Esophagus muscularis mucosa (tissue), 4 donors: ENCODE measurements around the gene EDEM1. TPM values are rescaled to one million over a fixed set of nuclear protein-coding genes. Genes with fewer than 3 reads are reported as not detected.
A peak's percentile ranks its signal among the peaks of the same experiment; 100 is the strongest.

ENCODE experiments used
- DNase-seq: peaks from one replicate; pipeline ENCODE4 v3.0.0-alpha.2; 2017; ENCODE audit errors: extremely low spot score
- H3K27ac ChIP-seq, 4 donors: fragments of 200-600 bp; sonication (generic); replicated peaks in 1 of 4; 1 replicate in 3 of 4; 2 replicates in 1 of 4; pipeline ENCODE4 v1.5.1; 2016 to 2019; ENCODE audit warnings: mild to moderate bottlenecking in 1 of 4
- H3K27me3 ChIP-seq, 4 donors: fragments of 200-600 bp; sonication (generic); one replicate each; pipeline versions ENCODE4 v1.5.1 to v1.6.0; 2016 to 2019
- H3K36me3 ChIP-seq, 4 donors: fragments of 200-600 bp; sonication (generic); one replicate each; pipeline ENCODE4 v1.5.1; 2016 to 2019
- H3K4me1 ChIP-seq, 4 donors: fragments of 200-600 bp; sonication (generic); one replicate each; pipeline ENCODE4 v1.5.1; 2016 to 2019
- H3K4me3 ChIP-seq, 4 donors: fragments of 200-600 bp; sonication (generic); 1 replicate in 2 of 4; 2 replicates in 2 of 4; pipeline ENCODE4 v1.5.1; 2016 to 2019; ENCODE audit warnings: mild to moderate bottlenecking in 4 of 4, moderate library complexity in 1 of 4
- H3K9me3 ChIP-seq, 4 donors: fragments of 200-600 bp; sonication (generic); 1 replicate in 3 of 4; 2 replicates in 1 of 4; pipeline ENCODE4 v1.5.1; 2016 to 2019
- EP300 ChIP-seq: sonication (generic); formaldehyde crosslinking; IDR thresholded peaks from one replicate; pipeline ENCODE4 v1.6.1; 2017; ENCODE audit warnings: antibody characterized with exemption
- POLR2A ChIP-seq: fragments of 450-650 bp; IDR thresholded peaks from one replicate; pipeline ENCODE4 v1.6.1; 2017; ENCODE audit warnings: antibody characterized with exemption, moderate library complexity, mild to moderate bottlenecking, low read depth
- POLR2AphosphoS5 ChIP-seq, 2 donors: sonication (generic); formaldehyde crosslinking; IDR thresholded peaks; one replicate each; pipeline ENCODE4 v1.6.1; 2017; ENCODE audit warnings: antibody characterized with exemption in 2 of 2
- WGBS: methylation state at CpG from one replicate; pipeline ENCODE4 v1.1.5; 2018; 5-methylcytosine and 5-hydroxymethylcytosine counted together
- intact Hi-C: fragments of 100-400 bp; cut with DNase I; formaldehyde crosslinking; loops from one replicate; pipeline ENCODE4 v1.15.1; 2023
- total RNA-seq, 4 donors: library from RNA; depleted of rRNA; stranded (reverse); fragments of >200 nt; gene quantifications; one replicate each; pipeline versions ENCODE4 v1.1.0 to v1.2.1, GENCODE V29; 2016
- TF ChIP-seq, protein P1 (sequence below), 3 experiments: fragments of 200-600 bp in 2 of 3; fragments of 450-650 bp in 1 of 3; sonication (generic) in 2 of 3; IDR thresholded peaks; one replicate each; pipeline ENCODE4 v1.5.1; 2017 to 2019; ENCODE audit warnings: antibody characterized with exemption in 3 of 3, mild to moderate bottlenecking in 2 of 3, moderate library complexity in 1 of 3

EDEM1 gene
- total RNA-seq, result 10 to 100 TPM; 16.6 to 23.3 (median 19.3) TPM

GRCh38 chr3:5187156-5187919 lies at the start of gene EDEM1:
Gene EDEM1, plus strand, starts transcription at chr3:5187707. Its CDS starts 99 bp downstream, at chr3:5187806.
- no peak for TF ChIP-seq EP300
- TF ChIP-seq, protein P1, sequence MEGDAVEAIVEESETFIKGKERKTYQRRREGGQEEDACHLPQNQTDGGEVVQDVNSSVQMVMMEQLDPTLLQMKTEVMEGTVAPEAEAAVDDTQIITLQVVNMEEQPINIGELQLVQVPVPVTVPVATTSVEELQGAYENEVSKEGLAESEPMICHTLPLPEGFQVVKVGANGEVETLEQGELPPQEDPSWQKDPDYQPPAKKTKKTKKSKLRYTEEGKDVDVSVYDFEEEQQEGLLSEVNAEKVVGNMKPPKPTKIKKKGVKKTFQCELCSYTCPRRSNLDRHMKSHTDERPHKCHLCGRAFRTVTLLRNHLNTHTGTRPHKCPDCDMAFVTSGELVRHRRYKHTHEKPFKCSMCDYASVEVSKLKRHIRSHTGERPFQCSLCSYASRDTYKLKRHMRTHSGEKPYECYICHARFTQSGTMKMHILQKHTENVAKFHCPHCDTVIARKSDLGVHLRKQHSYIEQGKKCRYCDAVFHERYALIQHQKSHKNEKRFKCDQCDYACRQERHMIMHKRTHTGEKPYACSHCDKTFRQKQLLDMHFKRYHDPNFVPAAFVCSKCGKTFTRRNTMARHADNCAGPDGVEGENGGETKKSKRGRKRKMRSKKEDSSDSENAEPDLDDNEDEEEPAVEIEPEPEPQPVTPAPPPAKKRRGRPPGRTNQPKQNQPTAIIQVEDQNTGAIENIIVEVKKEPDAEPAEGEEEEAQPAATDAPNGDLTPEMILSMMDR (IDR thresholded peaks at IDR 0.05), result peak in 1 of 3 experiments; percentile 9
- peak; percentile 65 to 81 for TF ChIP-seq POLR2AphosphoS5 (IDR thresholded peaks at IDR 0.05)
- TF ChIP-seq POLR2A, result peak; percentile 72
- H3K36me3 ChIP-seq, result peaks cover 0 to 16% (median 3%) of the 10 kb centered on the region in 4 donors
- DNase-seq, result peak; percentile 98
- H3K9me3 ChIP-seq, result no peaks in the 10 kb centered on the region
- H3K4me3 ChIP-seq, result peak within 1 kb of the TSS; percentile 79 to 99 (median 84)
- no peaks in the 10 kb centered on the region for H3K27me3 ChIP-seq
- intact Hi-C loops, result loop anchor here (5.0 kb wide), 1 partner anchor 65 kb away; the partner anchor contains the start of gene ARL8B
- peak within 1 kb of the TSS; percentile 85 to 98 (median 95) for H3K27ac ChIP-seq
- peaks cover 24 to 53% (median 37%) of the 10 kb centered on the region in 4 donors for H3K4me1 ChIP-seq
- WGBS, result under 1% methylated on average over 29 of the region's 78 CpGs

- peak overlapping the region in 1 of 4 donors; percentile 23 for H3K27ac ChIP-seq
- peaks cover 36 to 88% (median 69%) of the 10 kb centered on the region in 4 donors for H3K4me1 ChIP-seq
- 46% methylated on average over 5 of the region's 5 CpGs for WGBS
- H3K27me3 ChIP-seq, result no peaks in the 10 kb centered on the region
- DNase-seq, result no peak
- H3K9me3 ChIP-seq, result no peaks in the 10 kb centered on the region
- intact Hi-C loops, result no loop called here
- peaks cover 0 to 4% (median 0%) of the 10 kb centered on the region in 4 donors for H3K36me3 ChIP-seq
- H3K4me3 ChIP-seq, result no peak overlapping the region
- TF ChIP-seq POLR2AphosphoS5 (IDR thresholded peaks at IDR 0.05), result no peak
- TF ChIP-seq, protein P1 (IDR thresholded peaks at IDR 0.05), result no peak
- TF ChIP-seq EP300, result no peak
- TF ChIP-seq POLR2A, result no peak
Measured at GRCh38 chr3:5138214-5138981, 49.1 kb upstream of the EDEM1 start.

DNA sequence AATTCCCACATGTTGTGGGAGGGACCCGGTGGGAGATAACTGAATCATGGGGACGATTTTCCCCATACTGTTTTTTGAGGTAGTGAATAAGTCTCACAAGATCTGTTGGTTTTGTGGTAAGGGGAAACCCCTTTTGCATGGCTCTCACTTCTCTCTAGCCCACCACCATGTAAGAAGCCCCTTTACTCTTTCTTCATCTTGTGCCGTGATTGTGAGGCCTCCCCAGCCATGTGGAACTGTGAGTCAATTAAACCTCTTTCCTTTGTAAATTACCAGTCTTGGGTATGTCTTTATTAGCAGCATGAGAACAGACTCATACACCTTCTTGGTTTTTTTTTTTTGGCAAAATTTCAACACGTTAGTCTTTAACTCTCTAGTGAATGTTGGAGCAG lies 47.3 kb upstream of the EDEM1 start:
- 88% methylated on average over 4 of the region's 4 CpGs for WGBS
- intact Hi-C loops, result no loop called here
- Histone ChIP-seq H3K4me3 (no peak overlapping the region), H3K27ac (no peak overlapping the region), H3K27me3 (no peaks in the 10 kb centered on the region), H3K36me3 (peaks cover 0 to 4% (median 0%) of the 10 kb centered on the region in 4 donors), H3K4me1 (peaks cover 28 to 85% (median 55%) of the 10 kb centered on the region in 4 donors), H3K9me3 (peaks cover 0 to 6% (median 0%) of the 10 kb centered on the region in 4 donors)
- no peak for DNase-seq
- TF ChIP-seq POLR2AphosphoS5 (IDR thresholded peaks at IDR 0.05) (no peak), EP300 (no peak), POLR2A (no peak)
- TF ChIP-seq, protein P1 (IDR thresholded peaks at IDR 0.05), result no peak

DNA sequence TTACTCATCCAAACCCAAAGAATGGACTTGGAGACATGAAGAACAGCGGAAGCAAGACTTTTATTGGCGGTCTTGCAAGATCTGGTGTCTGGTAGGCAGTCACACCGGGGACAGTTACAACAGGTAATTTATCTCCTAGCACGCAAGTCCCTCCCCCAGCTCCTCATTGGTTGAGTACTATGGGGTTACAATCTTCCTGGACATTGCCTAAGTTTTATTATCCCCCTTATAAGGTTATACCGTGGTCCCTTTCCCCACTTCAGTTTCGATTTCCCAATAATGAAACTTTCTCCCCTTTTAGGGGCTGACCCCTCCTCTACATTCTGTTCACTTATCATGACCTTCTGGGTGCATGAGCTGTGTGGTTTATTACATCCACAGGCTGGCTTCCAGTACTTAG lies 46.7 kb upstream of the EDEM1 start:
- peaks cover 0 to 6% (median 0%) of the 10 kb centered on the region in 4 donors for H3K9me3 ChIP-seq

More for the DNA sequence above, 46.7 kb upstream of the EDEM1 start:
- peaks cover 0 to 4% (median 0%) of the 10 kb centered on the region in 4 donors for H3K36me3 ChIP-seq
- no peak for TF ChIP-seq POLR2AphosphoS5 (IDR thresholded peaks at IDR 0.05)
- no peak for TF ChIP-seq EP300
- no peak for TF ChIP-seq POLR2A
- TF ChIP-seq, protein P1 (IDR thresholded peaks at IDR 0.05), result no peak
- no peaks in the 10 kb centered on the region for H3K27me3 ChIP-seq
- peaks cover 28 to 84% (median 53%) of the 10 kb centered on the region in 4 donors for H3K4me1 ChIP-seq
- no peak overlapping the region for H3K4me3 ChIP-seq
- no peak for DNase-seq
- no peak overlapping the region for H3K27ac ChIP-seq
- WGBS, result 96% methylated on average over 6 of the region's 6 CpGs
- intact Hi-C loops, result no loop called here
